Renal pelvis (tissue), 4 donors: ENCODE measurements around the gene CD59. TPM values are rescaled to one million over a fixed set of nuclear protein-coding genes. Genes with fewer than 3 reads are reported as not detected.
A peak's percentile ranks its signal among the peaks of the same experiment; 100 is the strongest.
"Not testable (repeated sequence)": the region's sequence is repeated elsewhere in the genome, so short reads cannot be mapped to it uniquely, and the experiment has no call there.

Experiments used
- DNase-seq: peaks from one replicate; pipeline ENCODE4 v3.0.0-alpha.2; 2013
- polyA plus RNA-seq, 3 donors: library from polyadenylated mRNA; unstranded; fragments of 120-200 nt; gene quantifications; one replicate each; pipeline ENCODE4 v1.2.1, GENCODE V29; 2013; ENCODE audit not compliant: insufficient read length in 3 of 3

CD59 gene
- polyA plus RNA-seq, 3 donors = 207 to 248 (median 247) TPM

- no peak for DNase-seq
Observed at GRCh38 chr11:33670250-33671011, 65.8 kb downstream of the CD59 start.

GRCh38 chr11:33669598-33670249 is 66.5 kb downstream of the CD59 start:
- no peak for DNase-seq

- DNase-seq = no peak
Observed at GRCh38 chr11:33668951-33669596, 67.1 kb downstream of the CD59 start.

GRCh38 chr11:33668468-33668825 is 67.8 kb downstream of the CD59 start:
- peak; percentile 12 for DNase-seq

- no peak for DNase-seq
Observed at GRCh38 chr11:33667819-33668467, 68.3 kb downstream of the CD59 start.

- DNase-seq = no peak
Observed at GRCh38 chr11:33665350-33666106, 70.7 kb downstream of the CD59 start.

GRCh38 chr11:33664827-33665226 is 71.4 kb downstream of the CD59 start:
- DNase-seq = no peak

GRCh38 chr11:33664166-33664565 is 72.1 kb downstream of the CD59 start:
- DNase-seq = no peak

- DNase-seq = no peak
Observed at GRCh38 chr11:33663121-33663520, 73.1 kb downstream of the CD59 start.

GRCh38 chr11:33661526-33661925 is 74.7 kb downstream of the CD59 start:
- DNase-seq = not testable (repeated sequence)

GRCh38 chr11:33660962-33661361 is 75.3 kb downstream of the CD59 start:
- DNase-seq = no peak

- DNase-seq = no peak
Observed at GRCh38 chr11:33659370-33660139, 76.7 kb downstream of the CD59 start.

- DNase-seq = no peak
Observed at GRCh38 chr11:33658195-33658900, 77.9 kb downstream of the CD59 start.

GRCh38 chr11:33657757-33658156 is 78.5 kb downstream of the CD59 start:
- DNase-seq = no peak

GRCh38 chr11:33656768-33657167 is 79.5 kb downstream of the CD59 start:
- no peak for DNase-seq

- no peak for DNase-seq
Observed at GRCh38 chr11:33655842-33656600, 80.2 kb downstream of the CD59 start.

- no peak for DNase-seq
Observed at GRCh38 chr11:33654594-33654993, 81.6 kb downstream of the CD59 start.
